GM18502 (cell line): Measurements from ENCODE around the gene PLCB1.
"Not testable (repeated sequence)": the region's sequence is repeated elsewhere in the genome, so short reads cannot be mapped to it uniquely, and the experiment has no call there.

Experiments used
- ATAC-seq: cut with Tn5 transposase; IDR thresholded peaks from one replicate; pipeline ENCODE4 v1.9.1; 2021; ENCODE audit warnings: mild to moderate bottlenecking; ENCODE audit not compliant: unreplicated experiment, poor library complexity

The PLCB1 gene

GRCh38 chr20:8466781-8467180, 334.7 kb downstream of the PLCB1 start:
- not testable (repeated sequence) for ATAC-seq

- no peak for ATAC-seq
These were observed 338.1 kb downstream of the PLCB1 start for GRCh38 chr20:8470156-8470555.

GRCh38 chr20:8471465-8471864, 339.4 kb downstream of the PLCB1 start:
- ATAC-seq: no peak

GRCh38 chr20:8473459-8473858, 341.4 kb downstream of the PLCB1 start:
- ATAC-seq: no peak

GRCh38 chr20:8474027-8474668, 342.1 kb downstream of the PLCB1 start:
- ATAC-seq: no peak

- no peak for ATAC-seq
These were observed 344.0 kb downstream of the PLCB1 start for GRCh38 chr20:8476021-8476420.

- no peak for ATAC-seq
These were observed 348.5 kb downstream of the PLCB1 start for GRCh38 chr20:8480597-8480996.

GRCh38 chr20:8487696-8488095, 355.6 kb downstream of the PLCB1 start:
- no peak for ATAC-seq

- ATAC-seq: no peak
These were observed 357.2 kb downstream of the PLCB1 start for GRCh38 chr20:8489094-8489883.

- no peak for ATAC-seq
These were observed 358.2 kb downstream of the PLCB1 start for GRCh38 chr20:8490076-8490830.

GRCh38 chr20:8492173-8492572, 360.1 kb downstream of the PLCB1 start:
- no peak for ATAC-seq

GRCh38 chr20:8498571-8498970, 366.5 kb downstream of the PLCB1 start:
- no peak for ATAC-seq

GRCh38 chr20:8504030-8504429, 372.0 kb downstream of the PLCB1 start:
- ATAC-seq: no peak

GRCh38 chr20:8505476-8506200, 373.6 kb downstream of the PLCB1 start:
- ATAC-seq: no peak

GRCh38 chr20:8507231-8507630, 375.2 kb downstream of the PLCB1 start:
- ATAC-seq: no peak

- no peak for ATAC-seq
These were observed 377.7 kb downstream of the PLCB1 start for GRCh38 chr20:8509809-8510208.

- ATAC-seq: no peak
These were observed 378.7 kb downstream of the PLCB1 start for GRCh38 chr20:8510808-8511207.

- ATAC-seq: no peak
These were observed 379.9 kb downstream of the PLCB1 start for GRCh38 chr20:8512003-8512402.

- ATAC-seq: no peak
These were observed 383.9 kb downstream of the PLCB1 start for GRCh38 chr20:8515810-8516435.

GRCh38 chr20:8518878-8519277, 386.8 kb downstream of the PLCB1 start:
- no peak for ATAC-seq
